ENCODE data around the gene COMT.
A peak's percentile ranks its signal among the peaks of the same experiment; 100 is the strongest.

The COMT gene

DNA sequence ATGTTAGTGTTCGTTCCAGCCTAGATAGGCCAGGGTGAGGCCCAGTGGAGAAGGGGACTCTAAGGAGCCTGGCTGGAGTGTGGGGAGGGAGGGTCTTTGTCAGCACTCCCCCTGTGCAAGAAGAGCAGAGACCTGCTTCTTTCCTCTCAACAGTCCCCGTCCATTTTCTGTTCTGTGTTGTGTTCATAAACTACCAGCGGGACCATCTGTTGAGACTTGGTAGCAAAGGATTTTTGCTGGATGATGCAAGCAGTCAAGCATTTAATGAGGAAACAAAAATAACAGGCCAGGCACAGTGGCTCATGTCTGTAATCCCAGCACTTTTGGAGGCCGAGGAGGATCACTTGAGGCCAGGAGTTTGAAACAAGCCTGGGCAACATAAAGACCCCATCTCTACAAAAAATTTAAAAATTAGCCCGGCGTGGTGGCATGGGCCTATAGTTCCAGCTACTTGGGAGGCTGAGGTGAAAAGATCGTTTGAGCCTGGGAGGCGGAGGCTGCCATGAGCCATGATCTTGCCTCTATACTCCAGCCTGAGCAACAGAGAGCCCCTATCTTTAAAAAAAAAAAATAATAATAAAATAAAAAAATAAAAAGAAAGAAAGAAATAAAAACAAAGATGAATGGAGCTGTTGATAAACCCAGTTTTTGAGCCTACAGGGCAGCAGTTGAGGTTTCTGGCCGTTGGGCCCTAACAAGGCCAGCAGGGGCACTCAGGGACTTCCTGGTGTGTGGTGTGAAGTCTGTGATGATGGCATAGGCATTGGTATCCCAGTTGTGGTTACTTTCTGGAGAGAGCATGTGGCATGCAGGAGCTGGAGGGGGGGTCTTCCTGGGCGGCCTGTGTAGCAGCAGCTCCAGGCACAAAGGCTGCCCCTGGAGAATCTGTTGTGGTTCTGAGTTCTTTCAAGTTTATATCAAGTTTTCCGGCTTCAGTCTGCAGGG lies 1.8 kb downstream of the COMT start:
- Histone ChIP-seq H3K27ac (replicated peaks; ENCODE audit: low read length) (no peak overlapping the region), H2AFZ (ENCODE audit: low read length) (peak overlapping the region; percentile 89), H3K79me1 (ENCODE audit: low read depth, low read length) (no peaks in the 10 kb centered on the region), H3K9me3 (replicated peaks in 1 of 2; ENCODE audit: control insufficient read depth in 2 of 2, insufficient read depth in 1 of 2, low read depth in 1 of 2, low read length in 2 of 2) (no peaks in the 10 kb centered on the region), H4K8ac (ENCODE audit: low read depth, low read length) (no peak overlapping the region), H2AK5ac (ENCODE audit: low read depth, low read length) (no peak overlapping the region), H3K4me2 (ENCODE audit: insufficient read depth, low read length, poor library complexity, severe bottlenecking) (no peak overlapping the region), H3K4me1 (ENCODE audit: control insufficient read depth in 2 of 2, insufficient read depth in 1 of 2, low read depth in 1 of 2, low read length in 2 of 2) (peaks cover 11 to 17% of the 10 kb centered on the region in 2 donors), H4K91ac (ENCODE audit: low read depth, low read length, poor library complexity) (no peak overlapping the region), H3K18ac (ENCODE audit: low read length) (peak overlapping the region; percentile 62), H3K4me3 (ENCODE audit: low read length in 2 of 2) (no peak overlapping the region), H2BK5ac (ENCODE audit: low read length) (no peak overlapping the region), H2BK120ac (ENCODE audit: low read depth, low read length) (no peak overlapping the region), H2BK12ac (ENCODE audit: low read length) (no peak overlapping the region), H3K27me3 (ENCODE audit: control insufficient read depth in 3 of 3, insufficient read depth in 3 of 3, low read depth in 1 of 3, low read length in 3 of 3) (peaks cover 0 to 5% (median 0%) of the 10 kb centered on the region in 3 experiments), H3K14ac (ENCODE audit: low read length) (no peak overlapping the region), H3K4ac (ENCODE audit: low read length) (no peak overlapping the region), H3K9ac (ENCODE audit: low read depth, low read length, poor library complexity) (no peak overlapping the region), H3K23ac (ENCODE audit: low read depth, low read length, poor library complexity) (no peak overlapping the region), H2BK15ac (ENCODE audit: low read length) (no peak overlapping the region), H3K36me3 (replicated peaks in 1 of 2; ENCODE audit: control insufficient read depth in 2 of 2, insufficient read depth in 2 of 2, low read length in 2 of 2) (no peaks in the 10 kb centered on the region)
- no CpG with 5 or more reads among the region's 11 CpGs for WGBS, 2 donors (ENCODE audit: extremely low coverage in 2 of 2, insufficient read length in 2 of 2, insufficient replicate concordance in 1 of 2)
- DNase-seq (ENCODE audit: low spot score): no peak

DNA sequence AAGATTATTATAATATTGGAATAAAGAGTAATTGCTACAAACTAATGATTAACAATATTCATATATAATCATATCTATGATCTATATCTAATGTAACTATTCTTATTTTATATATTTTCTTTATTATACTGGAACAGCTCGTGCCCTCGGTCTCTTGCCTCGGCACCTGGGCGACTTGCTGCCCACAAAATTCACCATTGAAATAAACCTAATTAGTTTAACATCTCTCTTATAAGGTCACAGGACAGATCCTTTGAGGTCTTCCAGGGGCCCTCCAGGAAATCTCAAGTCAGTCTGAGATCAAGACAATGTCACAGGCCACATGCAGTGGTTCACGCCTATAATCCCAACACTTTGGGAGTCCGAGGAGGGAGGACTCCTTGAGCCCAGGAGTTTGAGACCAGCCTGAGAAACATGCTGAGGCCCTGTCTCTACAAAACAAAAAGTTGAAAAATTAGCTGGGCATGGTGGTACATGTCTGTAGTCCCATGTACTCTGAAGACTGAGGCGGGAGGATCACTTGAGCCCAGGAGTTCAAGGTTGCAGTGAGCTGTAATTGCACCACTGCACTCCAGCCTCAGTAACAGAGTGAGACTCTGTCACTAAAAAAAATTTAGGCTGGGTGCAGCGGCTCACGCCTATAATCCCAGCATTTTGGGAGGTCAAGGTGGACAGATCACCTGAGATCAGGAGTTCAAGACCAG lies 6.6 kb downstream of the COMT start:
- no peak overlapping the region for H4K91ac ChIP-seq (ENCODE audit: low read depth, low read length, poor library complexity)
- H3K4me2 ChIP-seq (ENCODE audit: insufficient read depth, low read length, poor library complexity, severe bottlenecking): no peak overlapping the region
- no peak overlapping the region for H2BK12ac ChIP-seq (ENCODE audit: low read length)
- H3K4me1 ChIP-seq (ENCODE audit: control insufficient read depth in 2 of 2, insufficient read depth in 1 of 2, low read depth in 1 of 2, low read length in 2 of 2): peaks cover 2 to 5% of the 10 kb centered on the region in 2 donors
- no peak overlapping the region for H2BK5ac ChIP-seq (ENCODE audit: low read length)
- H4K8ac ChIP-seq (ENCODE audit: low read depth, low read length): no peak overlapping the region
- H2BK15ac ChIP-seq (ENCODE audit: low read length): no peak overlapping the region
- no peak overlapping the region for H2BK120ac ChIP-seq (ENCODE audit: low read depth, low read length)
- H2AFZ ChIP-seq (ENCODE audit: low read length): no peak overlapping the region
- no peaks in the 10 kb centered on the region for H3K9me3 ChIP-seq (replicated peaks in 1 of 2; ENCODE audit: control insufficient read depth in 2 of 2, insufficient read depth in 1 of 2, low read depth in 1 of 2, low read length in 2 of 2)
- no peaks in the 10 kb centered on the region for H3K27me3 ChIP-seq (ENCODE audit: control insufficient read depth in 3 of 3, insufficient read depth in 3 of 3, low read depth in 1 of 3, low read length in 3 of 3)
- no peak overlapping the region for H3K4me3 ChIP-seq (ENCODE audit: low read length in 2 of 2)
- H3K27ac ChIP-seq (replicated peaks; ENCODE audit: low read length): no peak overlapping the region
- no peaks in the 10 kb centered on the region for H3K79me1 ChIP-seq (ENCODE audit: low read depth, low read length)
- no peak overlapping the region for H2AK5ac ChIP-seq (ENCODE audit: low read depth, low read length)
- no peak overlapping the region for H3K9ac ChIP-seq (ENCODE audit: low read depth, low read length, poor library complexity)
- no CpG with 5 or more reads among the region's 9 CpGs for WGBS, 2 donors (ENCODE audit: extremely low coverage in 2 of 2, insufficient read length in 2 of 2, insufficient replicate concordance in 1 of 2)
- H3K23ac ChIP-seq (ENCODE audit: low read depth, low read length, poor library complexity): no peak overlapping the region
- no peak for DNase-seq (ENCODE audit: low spot score)
- H3K36me3 ChIP-seq (replicated peaks in 1 of 2; ENCODE audit: control insufficient read depth in 2 of 2, insufficient read depth in 2 of 2, low read length in 2 of 2): no peaks in the 10 kb centered on the region
- no peak overlapping the region for H3K4ac ChIP-seq (ENCODE audit: low read length)
- no peak overlapping the region for H3K18ac ChIP-seq (ENCODE audit: low read length)
- H3K14ac ChIP-seq (ENCODE audit: low read length): no peak overlapping the region

DNA sequence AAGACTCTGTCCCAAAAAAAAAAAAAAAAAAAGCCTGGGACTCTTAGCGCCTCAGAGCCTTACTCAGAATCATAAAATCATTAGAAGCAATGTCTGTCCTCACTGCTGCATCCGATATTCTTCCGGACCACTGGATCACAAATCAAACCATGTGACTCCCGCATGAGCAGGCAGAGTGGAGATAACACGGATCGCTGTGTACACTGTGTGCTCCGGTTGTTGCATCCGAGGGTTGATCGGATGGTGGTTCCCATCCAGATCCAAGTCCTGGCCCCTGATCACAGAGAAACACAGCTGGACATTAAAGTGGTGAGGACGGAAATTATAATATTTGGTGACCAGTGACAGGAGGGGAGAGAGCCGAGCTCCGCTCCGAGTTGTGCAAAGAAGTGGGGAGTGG lies 9.8 kb downstream of the COMT start:
- no peak overlapping the region for H2BK120ac ChIP-seq (ENCODE audit: low read depth, low read length)
- no peaks in the 10 kb centered on the region for H3K27me3 ChIP-seq (ENCODE audit: control insufficient read depth in 3 of 3, insufficient read depth in 3 of 3, low read depth in 1 of 3, low read length in 3 of 3)
- no peak overlapping the region for H3K23ac ChIP-seq (ENCODE audit: low read depth, low read length, poor library complexity)
- no peak for DNase-seq (ENCODE audit: low spot score)
- H3K36me3 ChIP-seq (replicated peaks in 1 of 2; ENCODE audit: control insufficient read depth in 2 of 2, insufficient read depth in 2 of 2, low read length in 2 of 2): no peaks in the 10 kb centered on the region
- no peak overlapping the region for H3K4me3 ChIP-seq (ENCODE audit: low read length in 2 of 2)
- H3K9ac ChIP-seq (ENCODE audit: low read depth, low read length, poor library complexity): no peak overlapping the region
- no peak overlapping the region for H3K14ac ChIP-seq (ENCODE audit: low read length)
- H4K91ac ChIP-seq (ENCODE audit: low read depth, low read length, poor library complexity): no peak overlapping the region
- no peak overlapping the region for H3K18ac ChIP-seq (ENCODE audit: low read length)
- no peak overlapping the region for H2BK5ac ChIP-seq (ENCODE audit: low read length)
- H2BK12ac ChIP-seq (ENCODE audit: low read length): no peak overlapping the region
- no peak overlapping the region for H3K27ac ChIP-seq (replicated peaks; ENCODE audit: low read length)
- H3K79me1 ChIP-seq (ENCODE audit: low read depth, low read length): no peaks in the 10 kb centered on the region
- peaks cover 4% of the 10 kb centered on the region in 2 donors for H3K4me1 ChIP-seq (ENCODE audit: control insufficient read depth in 2 of 2, insufficient read depth in 1 of 2, low read depth in 1 of 2, low read length in 2 of 2)
- no peak overlapping the region for H4K8ac ChIP-seq (ENCODE audit: low read depth, low read length)
- WGBS, 2 donors (ENCODE audit: extremely low coverage in 2 of 2, insufficient read length in 2 of 2, insufficient replicate concordance in 1 of 2): no CpG with 5 or more reads among the region's 13 CpGs
- peak overlapping the region; percentile 41 for H2AFZ ChIP-seq (ENCODE audit: low read length)
- no peak overlapping the region for H2BK15ac ChIP-seq (ENCODE audit: low read length)
- H3K4me2 ChIP-seq (ENCODE audit: insufficient read depth, low read length, poor library complexity, severe bottlenecking): no peak overlapping the region
- H3K4ac ChIP-seq (ENCODE audit: low read length): no peak overlapping the region
- H3K9me3 ChIP-seq (replicated peaks in 1 of 2; ENCODE audit: control insufficient read depth in 2 of 2, insufficient read depth in 1 of 2, low read depth in 1 of 2, low read length in 2 of 2): no peaks in the 10 kb centered on the region
- no peak overlapping the region for H2AK5ac ChIP-seq (ENCODE audit: low read depth, low read length)

Data from neuronal stem cell (in vitro differentiated cells).